Hematopoietic multipotent progenitor cell treated with erythropoietin and hydrocortisone succinate and interleukin-3 and kit ligand, for 8 days (in vitro differentiated cells): ENCODE data around the gene DPY19L1.
"Not testable (repeated sequence)": the region's sequence is repeated elsewhere in the genome, so short reads cannot be mapped to it uniquely, and the experiment has no call there.

Experiments used
- DNase-seq: peaks from one replicate; pipeline ENCODE4 v3.0.0-alpha.2; 2015

Gene DPY19L1

DNA sequence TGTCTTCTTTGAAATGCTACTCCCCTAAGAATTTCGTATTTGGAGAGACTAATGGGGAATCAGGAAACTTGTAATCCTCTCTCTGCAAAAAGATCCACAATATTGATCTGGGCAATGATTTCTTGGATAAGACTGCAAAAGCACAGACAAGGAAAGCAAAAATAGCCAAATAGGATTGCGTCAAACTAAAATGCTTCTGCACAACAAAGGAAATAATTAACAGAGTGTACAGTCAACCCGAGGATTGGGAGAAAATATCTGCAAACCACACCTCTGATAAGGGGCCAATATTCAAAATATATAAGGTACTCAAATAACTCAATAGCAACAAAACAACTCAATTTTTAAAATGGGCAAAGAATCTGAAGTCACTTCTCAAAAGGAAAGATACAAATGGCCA, 52.1 kb downstream of the DPY19L1 start:
- DNase-seq: not testable (repeated sequence)

GRCh38 chr7:34984140-34984539, 53.1 kb downstream of the DPY19L1 start:
- not testable (repeated sequence) for DNase-seq

DNA sequence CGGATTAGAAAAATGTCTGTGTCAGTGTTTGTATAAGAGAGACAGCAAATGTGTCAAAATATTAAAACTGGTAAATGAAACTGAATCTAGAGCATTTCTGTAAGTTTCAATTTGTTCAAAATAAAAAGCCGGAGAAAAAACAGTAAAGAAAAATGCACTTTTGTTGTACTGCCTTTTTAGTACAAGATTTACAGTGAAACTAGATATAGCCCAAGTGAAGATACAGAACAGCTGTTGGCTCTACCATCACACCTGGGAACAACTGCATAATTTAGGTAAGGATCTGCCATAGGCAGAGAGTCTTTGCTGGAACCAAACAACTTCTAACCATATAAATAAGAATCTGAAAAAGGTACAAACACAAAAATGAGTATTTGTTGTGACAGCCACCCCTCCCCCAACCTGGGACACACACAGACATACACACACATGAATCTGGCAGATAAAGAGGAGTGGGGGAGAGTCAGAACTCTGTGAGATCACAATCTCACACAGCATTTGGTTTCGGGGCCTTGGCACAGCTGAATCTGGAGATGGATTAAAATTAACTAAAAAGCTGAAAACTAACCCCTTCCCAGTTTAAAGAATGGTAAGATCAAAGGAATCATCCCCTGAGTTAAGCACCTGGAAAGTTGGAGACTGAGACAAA, 54.8 kb downstream of the DPY19L1 start:
- DNase-seq: no peak

GRCh38 chr7:34979124-34979523, 58.2 kb downstream of the DPY19L1 start:
- DNase-seq: not testable (repeated sequence)

DNA sequence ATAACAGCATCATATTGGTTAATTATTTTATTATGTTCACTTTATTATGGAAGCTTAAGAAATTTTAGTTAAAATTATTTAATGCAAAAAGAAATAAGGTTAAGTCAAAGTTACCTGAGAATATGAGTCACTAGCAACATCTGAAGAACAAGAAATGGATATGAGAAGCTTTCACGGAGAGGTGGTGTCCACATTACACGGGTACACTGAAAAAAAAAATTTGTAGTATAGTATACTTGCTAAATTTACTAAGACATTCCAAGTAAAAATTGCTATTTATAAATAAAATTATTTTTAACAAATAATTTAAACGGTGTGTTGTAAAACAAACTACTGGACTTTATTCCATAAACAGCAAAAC, 63.9 kb downstream of the DPY19L1 start:
- DNase-seq: no peak

GRCh38 chr7:34972739-34973399, 64.4 kb downstream of the DPY19L1 start:
- not testable (repeated sequence) for DNase-seq

GRCh38 chr7:34967818-34968217, 69.5 kb downstream of the DPY19L1 start:
- not testable (repeated sequence) for DNase-seq

DNA sequence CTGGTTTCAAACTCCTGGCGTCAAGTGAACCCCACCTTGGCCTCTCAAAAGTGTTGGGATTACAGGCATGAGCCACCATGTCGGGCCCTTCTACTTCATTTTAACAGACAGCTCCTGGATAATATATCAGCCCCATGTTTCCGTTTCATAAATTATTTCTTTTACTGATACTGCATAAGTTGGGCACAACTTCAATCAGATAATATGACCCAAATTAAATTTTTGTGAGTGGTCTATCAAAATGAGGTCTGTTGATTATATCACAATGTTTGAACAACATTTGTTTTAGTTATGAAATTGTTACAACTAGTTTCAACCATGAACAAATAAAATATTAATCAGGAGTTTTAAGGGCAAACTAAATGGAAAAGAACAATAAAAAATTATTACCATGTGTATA, 70.8 kb downstream of the DPY19L1 start:
- DNase-seq: not testable (repeated sequence)

- no peak for DNase-seq
These were observed 79.3 kb downstream of the DPY19L1 start for GRCh38 chr7:34958021-34958420.

DNA sequence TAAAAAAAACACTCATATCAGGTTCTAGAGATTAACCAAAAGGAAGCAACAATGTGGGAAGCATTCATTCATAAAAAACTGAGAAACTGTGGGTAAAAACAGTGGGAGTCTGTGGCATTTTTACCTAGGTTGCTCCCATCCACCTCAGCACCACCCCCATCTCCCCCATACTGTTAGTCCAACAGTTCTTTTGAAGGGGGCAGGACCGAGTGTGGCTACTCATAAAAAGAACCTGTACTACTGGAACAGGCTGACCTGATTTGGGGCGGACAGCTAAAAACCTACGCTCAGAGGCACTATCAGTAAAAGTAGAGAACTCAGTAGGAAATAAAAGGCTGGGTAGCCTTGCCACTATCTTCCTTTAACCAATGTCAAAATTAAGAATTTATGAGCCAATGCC, 84.5 kb downstream of the DPY19L1 start:
- DNase-seq: no peak

DNA sequence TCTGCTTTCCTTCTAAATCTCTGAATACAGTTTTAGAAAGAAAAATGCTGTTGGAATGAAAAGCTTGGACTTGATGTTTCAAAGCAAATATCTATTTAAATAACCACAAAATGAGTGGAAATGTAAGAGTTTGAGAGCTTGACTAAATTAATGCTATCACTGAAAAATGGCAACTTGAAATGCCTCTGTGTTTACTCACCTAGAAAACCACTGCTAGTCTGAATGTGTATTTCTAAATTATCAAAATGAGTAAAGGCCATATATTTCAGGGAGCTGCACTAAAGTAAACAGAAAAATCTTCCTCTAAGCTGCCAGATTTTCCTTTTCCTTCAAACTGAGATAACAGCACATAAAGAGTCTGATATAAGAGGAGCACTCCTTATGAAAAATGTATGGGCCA, 87.9 kb downstream of the DPY19L1 start:
- DNase-seq: no peak

DNA sequence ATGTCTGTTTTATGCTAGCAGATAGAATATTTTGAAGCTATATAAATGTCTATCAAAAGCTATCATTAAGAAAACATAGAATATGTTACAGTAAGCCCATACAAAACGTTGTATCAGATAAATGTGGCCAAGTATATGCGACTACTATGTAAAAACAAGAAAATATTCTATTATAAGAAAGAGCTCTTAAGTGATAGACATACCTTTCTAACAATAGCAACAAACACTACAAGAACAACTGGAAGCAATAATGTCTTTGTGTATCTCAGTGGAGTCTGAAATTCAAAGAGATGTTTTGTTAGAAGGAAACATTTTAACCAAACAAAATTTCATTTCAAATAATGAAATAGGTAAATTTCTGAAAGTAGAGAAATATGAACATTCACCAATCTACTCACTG, 89.9 kb downstream of the DPY19L1 start:
- DNase-seq: not testable (repeated sequence)

DNA sequence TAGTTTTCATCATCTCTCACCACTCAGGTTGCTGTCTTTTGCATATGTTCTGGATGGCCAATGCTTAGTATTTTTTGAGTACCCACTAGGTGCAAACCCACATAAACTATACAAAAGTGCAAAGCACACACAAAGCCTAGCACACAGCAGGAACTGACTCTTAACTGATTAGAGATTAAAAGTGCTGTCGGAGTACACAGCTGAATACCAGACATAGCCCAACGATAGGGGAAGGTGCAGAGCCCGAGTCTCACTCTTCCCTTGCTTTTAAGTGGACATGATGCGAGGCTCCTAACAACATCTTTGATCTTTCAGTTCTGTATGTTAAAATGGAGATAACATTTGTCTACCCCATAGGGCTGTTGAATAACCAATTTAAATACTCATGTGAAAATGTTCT, 90.8 kb downstream of the DPY19L1 start:
- DNase-seq: no peak

DNA sequence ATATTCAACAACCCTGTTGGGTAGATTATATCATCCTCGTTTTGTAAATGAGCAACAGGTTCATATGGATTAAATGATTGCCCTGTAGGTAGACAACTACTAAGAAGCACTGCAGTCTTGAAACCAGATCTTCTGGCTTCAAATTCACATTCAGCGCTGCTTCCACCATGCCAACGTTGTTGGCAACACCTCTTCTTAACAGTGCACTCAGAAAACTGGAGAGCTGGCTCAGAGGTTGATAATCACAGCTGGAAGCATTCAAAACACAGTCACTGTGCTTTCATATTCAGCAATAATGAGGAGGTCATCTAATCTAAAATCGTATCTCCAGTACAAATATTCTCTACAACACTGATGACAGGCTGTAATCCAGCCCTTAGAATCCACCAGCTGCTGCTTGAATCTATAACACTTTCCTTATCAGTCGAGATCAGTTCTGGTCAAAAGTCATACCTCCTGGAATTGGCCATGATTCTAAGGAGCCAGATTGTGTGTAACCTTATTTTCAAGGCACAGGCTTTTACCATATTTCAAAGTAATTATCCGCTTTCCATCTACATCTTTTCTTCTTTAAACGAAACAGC, 91.3 kb downstream of the DPY19L1 start:
- not testable (repeated sequence) for DNase-seq

DNA sequence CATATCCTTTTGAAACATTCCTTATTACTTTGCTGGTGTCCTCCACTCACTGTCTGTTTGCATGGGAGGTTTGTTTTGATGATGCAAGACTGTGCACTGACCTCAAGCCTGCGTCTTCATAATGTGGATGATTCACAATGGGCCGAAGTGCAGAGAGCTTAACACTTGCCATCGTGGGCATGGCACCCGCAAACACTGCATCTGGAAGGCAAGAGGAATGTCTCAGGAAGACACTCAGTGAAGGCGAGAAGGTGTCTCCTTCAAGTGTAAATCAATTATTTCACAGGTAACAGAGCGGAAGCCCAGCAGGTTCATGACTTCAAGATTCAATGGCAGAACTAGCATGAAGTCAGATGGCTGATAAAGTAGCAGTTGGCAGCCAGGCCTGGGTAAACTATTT, 98.1 kb downstream of the DPY19L1 start:
- no peak for DNase-seq

DNA sequence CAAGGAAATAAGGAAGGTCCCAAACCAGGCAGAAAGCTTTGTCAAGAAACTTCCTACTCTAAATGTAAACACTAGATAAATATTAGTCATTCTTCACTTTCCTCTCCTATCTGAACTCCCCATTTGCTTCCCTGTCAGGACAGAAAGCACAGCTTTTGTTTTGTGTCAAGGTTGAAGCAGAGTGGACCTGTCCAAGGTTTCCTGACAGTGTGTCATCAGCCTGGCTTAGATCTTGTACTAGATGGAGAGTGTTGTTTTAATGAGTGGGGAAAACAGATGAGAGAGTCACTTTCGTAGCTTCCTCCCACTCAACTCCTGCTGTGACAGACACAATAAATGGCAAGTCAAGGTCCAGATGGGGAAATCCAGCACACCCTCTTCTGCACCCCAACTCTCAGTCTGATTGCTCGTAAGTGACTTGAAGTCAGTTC, 101.5 kb downstream of the DPY19L1 start:
- not testable (repeated sequence) for DNase-seq

GRCh38 chr7:34931739-34932138, 105.5 kb downstream of the DPY19L1 start:
- DNase-seq: no peak

DNA sequence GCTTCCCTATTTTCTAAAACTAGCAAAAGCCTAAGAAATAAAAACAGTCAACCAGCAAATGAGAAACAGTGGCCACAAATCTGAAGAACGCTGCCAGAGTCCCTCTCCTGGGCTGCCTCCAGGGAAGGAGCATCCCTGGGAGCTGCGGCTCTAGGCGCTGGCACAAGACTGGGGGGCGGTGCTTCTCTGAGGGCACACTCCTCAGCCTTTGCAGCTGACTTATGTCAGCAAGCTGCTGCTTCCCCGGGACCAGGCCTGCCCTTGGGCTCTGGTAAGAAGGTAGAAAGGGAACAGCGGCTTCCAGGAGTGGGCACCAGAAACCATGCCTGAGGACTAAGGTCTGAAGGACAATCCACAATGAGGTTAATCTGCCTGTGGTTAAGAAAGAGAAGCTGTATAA, 107.5 kb downstream of the DPY19L1 start:
- DNase-seq: not testable (repeated sequence)

DNA sequence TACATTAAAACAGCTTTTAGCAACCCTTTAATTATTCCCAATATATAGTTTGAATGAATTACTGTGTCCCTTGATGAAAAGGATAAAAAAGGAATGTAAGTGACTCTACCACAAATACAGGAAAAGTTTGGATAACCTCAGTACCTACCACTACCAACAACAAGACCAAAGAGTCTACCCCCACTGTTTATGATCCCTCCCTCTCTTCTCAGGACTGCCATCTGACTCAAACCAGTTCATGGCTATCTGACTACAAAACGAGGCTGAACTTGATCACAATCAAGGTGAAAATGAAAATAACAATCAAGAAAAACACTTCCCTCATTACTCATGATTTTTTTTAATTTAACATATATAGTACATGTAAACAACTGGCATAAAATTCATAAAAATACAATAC, 108.7 kb downstream of the DPY19L1 start:
- no peak for DNase-seq

DNA sequence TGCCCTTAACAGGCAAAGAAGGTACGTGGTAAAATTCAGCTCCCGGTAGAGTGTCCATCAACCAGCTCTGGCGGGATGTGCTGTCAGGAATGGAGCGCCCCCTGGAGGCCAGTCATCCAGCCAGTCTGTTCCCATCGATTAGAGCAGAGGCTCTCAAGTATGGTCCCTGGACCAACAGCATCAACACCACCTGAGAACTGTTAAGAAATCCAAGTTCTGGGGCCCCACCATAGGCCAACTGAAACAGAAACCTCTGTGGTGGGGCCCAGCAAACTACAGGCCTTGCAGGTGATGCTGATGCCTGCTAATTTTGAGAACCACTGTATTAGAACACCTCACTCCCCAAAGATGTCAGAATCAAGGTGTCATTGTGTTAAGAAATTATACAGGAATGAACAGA, 109.2 kb downstream of the DPY19L1 start:
- DNase-seq: peak; percentile 41

GRCh38 chr7:34920470-34920869, 116.8 kb downstream of the DPY19L1 start:
- DNase-seq: not testable (repeated sequence)

- DNase-seq: not testable (repeated sequence)
These were observed 118.2 kb downstream of the DPY19L1 start for GRCh38 chr7:34919038-34919437.

DNA sequence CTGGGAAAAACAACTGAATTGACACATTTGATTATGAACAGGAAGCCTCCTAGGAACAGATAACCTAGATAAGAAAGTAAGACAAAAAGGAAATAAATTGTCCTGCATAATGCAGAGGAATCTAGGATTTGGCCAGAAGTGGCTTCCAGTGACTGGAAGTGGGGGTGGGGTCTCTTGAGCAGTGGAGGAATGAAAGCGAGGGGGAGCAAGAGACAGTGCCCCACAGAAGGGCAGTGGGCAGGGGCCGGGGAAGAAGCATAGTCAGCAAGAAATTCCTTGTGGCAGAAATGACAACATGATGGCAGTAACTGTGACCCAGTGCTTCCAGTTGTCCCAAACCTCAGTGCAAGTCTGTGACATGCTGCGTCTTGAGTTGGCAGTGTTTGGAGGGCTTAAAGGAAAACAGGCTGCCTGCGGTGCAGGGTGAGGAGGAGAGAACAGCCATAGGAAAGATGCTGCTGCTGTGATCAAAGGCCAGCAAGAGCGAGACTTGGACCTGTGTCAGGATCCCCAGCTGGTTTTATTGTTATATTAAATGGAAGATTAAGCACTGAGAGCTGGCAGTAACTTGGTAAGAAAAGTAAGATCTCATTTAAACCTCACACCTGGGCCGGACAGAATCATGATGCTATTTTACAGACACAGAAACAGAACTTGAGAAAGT, 119.0 kb downstream of the DPY19L1 start:
- not testable (repeated sequence) for DNase-seq

- DNase-seq: not testable (repeated sequence)
These were observed 119.8 kb downstream of the DPY19L1 start for GRCh38 chr7:34917515-34917914.
